H1 (cell line): ENCODE measurements around the gene MMP20. TPM values are rescaled to one million over a fixed set of nuclear protein-coding genes. Genes with fewer than 3 reads are reported as not detected.

Experiments
- ATF2 ChIP-seq: IDR thresholded peaks from 2 replicates; pipeline ENCODE4 v1.6.1; 2012; ENCODE audit warnings: low read length, inconsistent platforms
- BCL11A ChIP-seq, 2 experiments: IDR thresholded peaks; one replicate each; pipeline ENCODE4 v1.6.1; 2011; ENCODE audit warnings: low read depth in 2 of 2, low read length in 2 of 2, mild to moderate bottlenecking in 2 of 2
- CHD7 ChIP-seq: fragments of 300-600 bp; sonication (generic); IDR thresholded peaks from 2 replicates; pipeline ENCODE4 v1.7.1; 2012; ENCODE audit warnings: low read length, moderate library complexity, mild to moderate bottlenecking, inconsistent platforms; ENCODE audit not compliant: insufficient replicate concordance
- CTBP2 ChIP-seq: IDR thresholded peaks from 2 replicates; pipeline ENCODE4 v1.7.0; 2011; ENCODE audit warnings: borderline replicate concordance, mild to moderate bottlenecking, moderate library complexity, mixed read lengths, low read length; ENCODE audit not compliant: insufficient read depth, insufficient read length
- JUND ChIP-seq: IDR thresholded peaks from 2 replicates; pipeline ENCODE4 v1.6.1; 2011; ENCODE audit warnings: mild to moderate bottlenecking, improper control_type of control experiment, low read length
- KDM1A ChIP-seq: fragments of 200-600, 300-600 bp; sonication (generic); IDR thresholded peaks from 2 replicates; pipeline ENCODE4 v1.7.1; 2016; ENCODE audit warnings: mild to moderate bottlenecking, low read length, borderline replicate concordance
- KDM5A ChIP-seq: fragments of 200-600 bp; IDR thresholded peaks from 2 replicates; pipeline ENCODE4 v1.7.1; 2012; ENCODE audit warnings: mild to moderate bottlenecking, low read length, inconsistent platforms, mixed read lengths
- MAX ChIP-seq: IDR thresholded peaks from 2 replicates; pipeline ENCODE4 v1.6.1; 2012; ENCODE audit warnings: inconsistent platforms
- RBBP5 ChIP-seq: IDR thresholded peaks from 2 replicates; pipeline ENCODE4 v1.7.1; 2012; ENCODE audit warnings: low read depth, mild to moderate bottlenecking, inconsistent platforms, low read length, moderate library complexity, borderline replicate concordance
- ZNF274 ChIP-seq: IDR thresholded peaks from 2 replicates; pipeline ENCODE4 v1.7.0; 2012; ENCODE audit warnings: low read length, borderline replicate concordance; ENCODE audit errors: extremely low read depth
- polyA plus RNA-seq, 7 experiments: library from polyadenylated mRNA; depleted of rRNA in 3 of 7; stranded (reverse) in 5 of 7; unstranded in 2 of 7; fragments of >200 nt in 5 of 7; fragments of 200-250 nt in 2 of 7; gene quantifications; 1 replicate in 5 of 7; 2 replicates in 1 of 7; 4 replicates in 1 of 7; pipeline versions ENCODE4 v1.2.1 to v1.2.3, GENCODE V29; 2011 to 2013; ENCODE audit warnings: missing spikeins in 2 of 7, mixed read lengths in 2 of 7
- total RNA-seq: library from RNA; stranded (reverse); fragmentation: NEBNext Ultra II Directional; extraction: Animal tissue kit (Norgen Biotek cat#: 25700); gene quantifications from 2 replicates; pipeline ENCODE4 v1.2.1, GENCODE V29; 2021

Gene MMP20
- total and polyA plus RNA-seq, 2 of the 8 experiments (the other 6 are each of a cell fraction or from before 2014, with no cell fraction given), result not detected

GRCh38 chr11:102600666-102601065 lies 24.5 kb downstream of the MMP20 start (continued):
- no peak for TF ChIP-seq CHD7
- no peak for TF ChIP-seq ZNF274
- no peak for TF ChIP-seq ATF2
- no peak for TF ChIP-seq CTBP2
- no peak for TF ChIP-seq KDM1A
- no peak for TF ChIP-seq RBBP5
- no peak for TF ChIP-seq JUND
- TF ChIP-seq BCL11A (IDR thresholded peaks at IDR 0.05; ENCODE audit: low read depth in 2 of 2, low read length in 2 of 2), result no peak
- TF ChIP-seq MAX, result no peak
- TF ChIP-seq KDM5A, result no peak
